Measurements from ENCODE around the gene C3orf70.

Gene C3orf70

GRCh38 chr3:185155678-185156077 is 2.8 kb upstream of the C3orf70 start:
- DNase-seq (ENCODE audit: low read depth): no peak
- TF ChIP-seq POLR2A (IDR thresholded peaks at IDR 0.05; ENCODE audit: extremely low read depth, insufficient read length): no peak
- no peak for TF ChIP-seq MYC (IDR thresholded peaks at IDR 0.05; ENCODE audit: low read depth, low read length)
- H3K4me3 ChIP-seq (ENCODE audit: low read depth, low read length): no peak overlapping the region

GRCh38 chr3:185153861-185154629 is 1.2 kb upstream of the C3orf70 start:
- no peak for TF ChIP-seq MYC (IDR thresholded peaks at IDR 0.05; ENCODE audit: low read depth, low read length)
- no peak for TF ChIP-seq POLR2A (IDR thresholded peaks at IDR 0.05; ENCODE audit: extremely low read depth, insufficient read length)
- TF ChIP-seq CTCF (IDR thresholded peaks at IDR 0.05; ENCODE audit: low read depth, low read length): no peak
- TF ChIP-seq MAX (IDR thresholded peaks at IDR 0.05; ENCODE audit: low read depth, low read length): no peak
- no peak for DNase-seq (ENCODE audit: low read depth)
- H3K4me3 ChIP-seq (ENCODE audit: low read depth, low read length): no peak overlapping the region

GRCh38 chr3:185153171-185153771 is 411 bp upstream of the C3orf70 start:
- H3K4me3 ChIP-seq (ENCODE audit: low read depth, low read length): no peak overlapping the region
- no peak for DNase-seq (ENCODE audit: low read depth)
- TF ChIP-seq MYC (IDR thresholded peaks at IDR 0.05; ENCODE audit: low read depth, low read length) (no peak), POLR2A (IDR thresholded peaks at IDR 0.05; ENCODE audit: extremely low read depth, insufficient read length) (no peak), CTCF (IDR thresholded peaks at IDR 0.05; ENCODE audit: low read depth, low read length) (no peak), MAX (IDR thresholded peaks at IDR 0.05; ENCODE audit: low read depth, low read length) (no peak)

GRCh38 chr3:185151964-185152409 is 873 bp downstream of the C3orf70 start:
- H3K4me3 ChIP-seq (ENCODE audit: low read depth, low read length): no peak overlapping the region
- DNase-seq (ENCODE audit: low read depth): no peak
- TF ChIP-seq POLR2A (IDR thresholded peaks at IDR 0.05; ENCODE audit: extremely low read depth, insufficient read length) (no peak), MYC (IDR thresholded peaks at IDR 0.05; ENCODE audit: low read depth, low read length) (no peak), MAX (IDR thresholded peaks at IDR 0.05; ENCODE audit: low read depth, low read length) (no peak), CTCF (IDR thresholded peaks at IDR 0.05; ENCODE audit: low read depth, low read length) (no peak)

- H3K4me3 ChIP-seq (ENCODE audit: low read depth, low read length): no peak overlapping the region
- no peak for TF ChIP-seq MYC (IDR thresholded peaks at IDR 0.05; ENCODE audit: low read depth, low read length)
- no peak for TF ChIP-seq MAX (IDR thresholded peaks at IDR 0.05; ENCODE audit: low read depth, low read length)
- no peak for TF ChIP-seq POLR2A (IDR thresholded peaks at IDR 0.05; ENCODE audit: extremely low read depth, insufficient read length)
- TF ChIP-seq CTCF (IDR thresholded peaks at IDR 0.05; ENCODE audit: low read depth, low read length): no peak
- DNase-seq (ENCODE audit: low read depth): no peak
Measured at GRCh38 chr3:185151101-185151963, 1.5 kb downstream of the C3orf70 start.

GRCh38 chr3:185150561-185150960 is 2.3 kb downstream of the C3orf70 start:
- no peak for DNase-seq (ENCODE audit: low read depth)
- TF ChIP-seq MAX (IDR thresholded peaks at IDR 0.05; ENCODE audit: low read depth, low read length): no peak
- no peak overlapping the region for H3K4me3 ChIP-seq (ENCODE audit: low read depth, low read length)

Measured in NB4 (cell line).